Stimulated activated CD8-positive, alpha-beta memory T cell treated with anti-CD3 and anti-CD28 coated beads, Interleukin-15, amount 100 ng/mL, for 1 hour (primary cell): ENCODE measurements around the gene MDN1.
"Not testable (repeated sequence)": the region's sequence is repeated elsewhere in the genome, so short reads cannot be mapped to it uniquely, and the experiment has no call there.

ENCODE experiments used
- DNase-seq: peaks from one replicate; pipeline ENCODE4 v3.0.0-alpha.2; 2020; ENCODE audit warnings: low read depth

Gene MDN1

GRCh38 chr6:89819336-89820130 lies at the start of gene MDN1:
Gene MDN1 (minus strand): TSS chr6:89819794. CDS start chr6:89819607, 187 bp downstream.
- DNase-seq = peak; percentile 74

DNA sequence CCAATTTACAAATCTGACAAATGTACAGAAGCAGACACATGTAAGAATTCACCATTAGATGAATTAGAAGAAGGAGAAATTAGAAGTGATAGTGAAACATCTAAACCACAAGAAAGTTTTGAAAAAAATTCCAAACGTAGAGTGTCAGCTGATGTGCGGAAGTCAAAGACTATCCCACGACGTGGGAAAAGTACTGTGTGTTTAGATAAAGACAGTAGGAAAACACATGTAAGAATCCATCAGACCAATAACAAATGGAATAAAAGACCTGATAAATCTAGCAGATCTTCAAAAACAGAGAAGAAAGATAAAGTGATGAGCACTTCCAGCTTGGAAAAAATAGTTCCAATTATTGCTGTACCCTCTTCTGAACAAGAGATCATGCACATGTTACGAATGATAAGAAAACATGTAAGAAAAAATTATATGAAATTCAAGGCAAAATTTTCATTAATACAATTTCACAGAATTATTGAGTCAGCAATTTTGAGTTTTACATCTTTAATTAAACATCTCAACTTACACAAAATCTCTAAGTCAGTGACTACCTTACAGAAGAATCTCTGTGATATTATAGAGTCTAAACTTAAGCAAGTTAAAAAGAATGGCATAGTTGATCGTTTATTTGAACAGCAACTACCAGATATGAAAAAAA lies 46.6 kb upstream of the MDN1 start:
- no peak for DNase-seq

DNA sequence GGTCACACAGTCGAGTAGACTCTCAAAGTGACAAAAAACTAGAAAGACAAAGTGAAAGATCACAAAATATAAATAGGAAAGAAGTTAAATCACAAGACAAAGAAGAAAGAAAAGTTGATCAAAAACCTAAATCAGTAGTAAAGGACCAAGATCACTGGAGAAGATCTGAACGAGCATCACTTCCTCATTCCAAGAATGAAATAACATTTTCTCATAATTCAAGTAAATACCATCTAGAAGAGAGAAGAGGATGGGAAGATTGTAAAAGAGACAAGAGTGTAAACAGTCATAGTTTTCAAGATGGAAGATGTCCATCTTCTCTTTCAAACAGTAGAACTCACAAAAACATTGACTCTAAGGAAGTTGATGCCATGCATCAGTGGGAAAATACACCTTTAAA lies 43.1 kb upstream of the MDN1 start:
- DNase-seq = no peak

GRCh38 chr6:89862273-89862672 lies 42.7 kb upstream of the MDN1 start:
- DNase-seq = no peak

DNA sequence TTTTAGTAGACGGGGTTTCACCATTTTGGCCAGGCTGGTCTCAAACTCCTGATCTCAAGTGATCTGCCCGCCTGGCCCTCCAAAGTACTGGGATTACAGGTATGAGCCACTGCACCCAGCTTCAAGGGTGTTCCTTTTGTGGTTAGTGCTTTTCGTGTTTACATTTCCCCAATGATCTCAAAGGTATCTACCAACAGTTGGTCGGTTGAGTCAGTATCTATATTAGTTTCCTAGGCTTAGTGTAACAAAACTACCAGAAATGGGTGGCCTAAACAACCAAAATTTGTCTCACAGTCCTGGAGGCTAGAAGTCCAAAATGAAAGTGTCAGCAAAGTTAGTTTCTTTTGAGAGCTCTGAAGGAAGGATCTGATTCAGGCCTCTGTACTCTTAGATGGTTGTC lies 40.1 kb upstream of the MDN1 start:
- no peak for DNase-seq

- DNase-seq = no peak
Measured at GRCh38 chr6:89858041-89858440, 38.4 kb upstream of the MDN1 start.

- no peak for DNase-seq
Measured at GRCh38 chr6:89853068-89853467, 33.5 kb upstream of the MDN1 start.

GRCh38 chr6:89847513-89847912 lies 27.9 kb upstream of the MDN1 start:
- DNase-seq = not testable (repeated sequence)

GRCh38 chr6:89843070-89843469 lies 23.5 kb upstream of the MDN1 start:
- no peak for DNase-seq

- DNase-seq = no peak
Measured at GRCh38 chr6:89842228-89842627, 22.6 kb upstream of the MDN1 start.

GRCh38 chr6:89840538-89840937 lies 20.9 kb upstream of the MDN1 start:
- DNase-seq = no peak

DNA sequence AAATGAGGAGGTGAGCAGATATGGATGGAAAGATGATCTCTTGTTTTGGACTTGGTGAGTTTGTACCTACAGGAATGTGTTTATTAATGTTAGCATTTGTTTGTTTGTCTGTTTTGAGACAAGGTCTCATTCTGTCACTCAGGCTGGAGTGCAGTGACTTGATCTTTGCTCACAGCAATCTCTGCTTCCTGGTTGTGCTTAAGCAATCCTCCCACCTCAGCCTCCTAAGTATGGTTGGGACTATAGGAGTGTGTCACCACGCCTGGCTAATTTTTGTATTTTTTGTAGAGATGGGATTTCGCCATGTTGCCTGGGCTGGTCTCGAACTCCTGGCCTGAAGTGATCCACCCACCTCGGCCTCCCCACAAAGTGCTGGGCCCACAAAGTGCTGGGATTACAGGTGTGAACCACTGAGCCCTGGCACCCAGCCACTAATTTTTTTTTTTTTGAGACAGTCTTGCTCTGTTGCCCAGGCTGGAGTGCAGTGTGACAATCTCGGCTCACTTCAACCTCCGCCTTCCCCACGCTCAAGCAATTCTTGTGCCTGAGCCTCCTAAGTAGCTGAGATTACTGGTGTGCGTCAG lies 17.1 kb upstream of the MDN1 start:
- DNase-seq = no peak

DNA sequence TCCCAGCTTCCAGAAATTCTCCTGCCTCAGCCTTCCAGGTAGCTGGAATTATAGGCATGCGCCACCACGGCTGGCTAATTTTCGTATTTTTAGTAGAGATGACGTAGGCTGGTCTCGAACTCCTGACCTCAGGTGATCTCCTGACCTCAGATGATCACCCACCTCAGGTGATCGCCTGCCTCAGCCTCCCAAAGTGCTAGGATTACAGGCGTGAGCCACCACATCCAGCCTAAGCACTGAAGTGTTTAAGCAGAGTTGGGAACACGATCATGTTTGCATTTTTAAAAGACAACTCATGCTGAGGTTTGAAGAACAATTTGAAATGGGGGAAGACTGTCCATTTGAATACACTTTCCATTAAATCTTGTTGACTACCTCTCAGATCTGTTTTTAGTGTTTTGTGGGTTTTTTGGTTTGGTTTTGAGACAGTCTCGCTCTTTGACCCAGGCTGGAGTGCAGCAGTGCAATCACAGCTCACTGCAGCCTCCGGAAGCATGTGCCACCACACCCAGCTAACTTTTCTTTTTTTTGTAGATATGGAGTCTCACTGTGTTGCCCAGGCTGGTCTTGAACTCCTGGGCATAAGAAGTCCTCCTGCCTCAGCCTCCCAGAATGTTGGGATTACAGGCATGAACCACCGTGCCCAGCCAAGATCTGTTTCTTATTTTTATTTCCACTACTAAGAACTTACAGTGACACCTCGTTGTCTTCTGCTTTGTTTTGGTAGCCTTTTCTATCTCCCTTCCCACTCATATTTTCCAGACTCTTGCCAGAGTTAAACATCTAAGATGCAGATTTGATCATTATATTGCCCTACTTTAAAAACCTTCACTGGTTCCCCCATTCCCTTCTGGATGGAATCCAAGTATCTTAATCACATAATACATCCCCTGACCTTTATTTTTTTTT lies 15.5 kb upstream of the MDN1 start:
- DNase-seq = no peak

- no peak for DNase-seq
Measured at GRCh38 chr6:89830170-89830809, 10.7 kb upstream of the MDN1 start.

GRCh38 chr6:89829472-89830169 lies 10.0 kb upstream of the MDN1 start, which contains the start of gene CASP8AP2:
Gene CASP8AP2 (plus strand): TSS chr6:89829880.
- peak; percentile 92 for DNase-seq

DNA sequence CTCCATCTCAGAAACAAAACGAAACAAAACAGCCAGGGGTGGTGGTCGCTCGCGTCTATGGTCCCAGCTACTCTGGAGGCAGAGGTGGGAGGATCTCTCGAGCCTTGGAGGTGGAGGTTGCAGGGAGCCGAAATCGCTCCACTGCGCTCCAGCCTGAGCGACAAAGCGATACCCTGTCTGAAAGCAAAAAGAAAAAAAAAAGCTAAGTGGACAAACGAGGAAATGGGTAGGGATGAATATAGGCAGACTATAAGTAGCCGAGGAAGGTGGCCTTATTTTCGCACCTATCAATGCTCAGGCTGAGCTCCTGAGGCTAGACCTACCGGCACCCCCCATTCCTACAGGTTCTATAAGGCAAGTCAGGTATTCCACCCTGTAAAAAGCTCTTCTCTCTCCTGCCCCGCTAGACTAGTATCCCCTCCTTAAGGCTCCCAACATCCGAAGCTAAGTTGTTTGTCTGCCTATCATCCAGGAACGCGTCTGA lies 9.4 kb upstream of the MDN1 start:
- peak; percentile 4 for DNase-seq

GRCh38 chr6:89828475-89828987 lies 8.9 kb upstream of the MDN1 start:
- not testable (repeated sequence) for DNase-seq

GRCh38 chr6:89826029-89826528 lies 6.5 kb upstream of the MDN1 start:
- no peak for DNase-seq

DNA sequence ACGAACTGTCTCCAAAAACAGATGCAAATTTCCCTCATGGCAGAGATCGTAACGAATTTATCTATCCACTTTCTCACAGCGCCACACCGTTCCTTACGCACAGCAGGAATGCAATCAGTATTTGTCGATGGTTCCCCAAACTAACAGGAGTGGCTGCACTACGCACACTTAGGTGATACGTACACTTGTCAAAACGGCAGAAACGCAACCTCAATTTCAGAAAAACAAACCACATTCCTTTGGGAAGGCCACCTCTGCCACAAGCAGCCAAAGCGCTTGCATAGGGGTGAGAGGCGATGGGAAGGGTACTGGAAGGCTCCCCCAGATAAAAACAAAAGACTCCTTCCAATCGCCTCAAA lies 638 bp downstream of the MDN1 start:
- no peak for DNase-seq

DNA sequence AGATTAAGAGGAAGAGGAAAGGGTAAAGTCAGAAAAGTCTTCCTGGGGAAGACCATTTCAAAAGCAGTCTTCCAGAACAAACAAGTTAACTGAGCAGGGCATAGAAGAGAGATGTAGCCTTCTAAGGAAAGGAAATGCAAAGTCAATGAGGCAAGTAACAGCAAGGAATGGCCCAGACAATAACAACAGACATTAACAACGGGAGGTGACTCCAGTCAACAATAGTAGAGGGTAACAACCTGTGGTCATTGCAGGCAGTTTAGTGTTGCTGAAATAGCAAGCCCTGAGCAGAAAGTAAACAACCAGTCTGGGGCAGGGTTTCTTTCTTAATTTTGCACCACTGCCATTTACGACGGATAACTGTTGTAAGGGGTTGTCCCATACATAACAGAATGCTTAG lies 2.1 kb downstream of the MDN1 start:
- no peak for DNase-seq
